Skeletal muscle tissue (tissue), 4 donors: ENCODE data around the gene FBXO46. TPM values are rescaled to one million over a fixed set of nuclear protein-coding genes. Genes with fewer than 3 reads are reported as not detected.
"Not testable (repeated sequence)": the region's sequence is repeated elsewhere in the genome, so short reads cannot be mapped to it uniquely, and the experiment has no call there.

ENCODE experiments used
- H3K27ac ChIP-seq: one replicate; pipeline ENCODE4 v1.7.0; 2013; ENCODE audit warnings: mild to moderate bottlenecking, low read depth, low read length, inconsistent platforms
- H3K27me3 ChIP-seq, 3 donors: one replicate each; pipeline ENCODE4 v1.7.0; 2013; ENCODE audit warnings: low read length in 3 of 3; ENCODE audit not compliant: control insufficient read depth in 3 of 3, insufficient read depth in 3 of 3
- H3K36me3 ChIP-seq, 3 donors: one replicate each; pipeline ENCODE4 v1.7.0; 2013; ENCODE audit warnings: low read length in 3 of 3; ENCODE audit not compliant: control insufficient read depth in 3 of 3, insufficient read depth in 3 of 3
- H3K4me1 ChIP-seq, 3 donors: one replicate each; pipeline ENCODE4 v1.7.0; 2013; ENCODE audit warnings: low read length in 3 of 3, mild to moderate bottlenecking in 3 of 3; ENCODE audit not compliant: control insufficient read depth in 3 of 3, insufficient read depth in 3 of 3
- H3K4me3 ChIP-seq, 3 donors: one replicate each; pipeline ENCODE4 v1.7.0; 2013; ENCODE audit warnings: low read length in 3 of 3
- H3K9ac ChIP-seq, 3 donors: one replicate each; pipeline ENCODE4 v1.7.0; 2013; ENCODE audit warnings: low read length in 3 of 3, mild to moderate bottlenecking in 3 of 3, moderate library complexity in 2 of 3, low read depth in 1 of 3
- H3K9me3 ChIP-seq, 3 donors: one replicate each; pipeline ENCODE4 v1.7.0; 2013; ENCODE audit warnings: low read length in 3 of 3; ENCODE audit not compliant: control insufficient read depth in 3 of 3
- total RNA-seq: library from RNA; depleted of rRNA; stranded (reverse); fragments of >200 nt; gene quantifications from one replicate; pipeline ENCODE4 v1.2.3, GENCODE V29; 2014
- donor health status: Osteomylitis.

The FBXO46 gene
- total RNA-seq, 1 donor from 2014 or later = 5.7 TPM

GRCh38 chr19:45691516-45692186, 39.0 kb downstream of the FBXO46 start, which contains the start of gene SNRPD2:
Gene SNRPD2, minus strand, starts transcription at chr19:45691953. Its CDS starts 65 bp downstream, at chr19:45691888.
- Histone ChIP-seq H3K9ac (peak within 1 kb of the TSS; percentile 85 to 93 (median 92)), H3K27ac (peak within 1 kb of the TSS; percentile 88), H3K9me3 (no peaks in the 10 kb centered on the region), H3K4me1 (peaks cover 15 to 20% (median 20%) of the 10 kb centered on the region in 3 donors), H3K4me3 (peak within 1 kb of the TSS; percentile 88 to 92 (median 88)), H3K36me3 (peaks cover 16 to 22% (median 20%) of the 10 kb centered on the region in 3 donors), H3K27me3 (no peaks in the 10 kb centered on the region)

GRCh38 chr19:45687599-45687998, 43.1 kb downstream of the FBXO46 start:
- H3K36me3 ChIP-seq = peaks cover 25 to 28% (median 25%) of the 10 kb centered on the region in 3 donors
- H3K4me1 ChIP-seq = peaks cover 6 to 10% (median 8%) of the 10 kb centered on the region in 3 donors
- no peaks in the 10 kb centered on the region for H3K9me3 ChIP-seq
- H3K4me3 ChIP-seq = no peak overlapping the region
- no peak overlapping the region for H3K27ac ChIP-seq
- no peaks in the 10 kb centered on the region for H3K27me3 ChIP-seq
- H3K9ac ChIP-seq = no peak overlapping the region

GRCh38 chr19:45685045-45685444, 45.7 kb downstream of the FBXO46 start:
- not testable (repeated sequence) for H3K27ac ChIP-seq, H3K27me3 ChIP-seq, H3K4me3 ChIP-seq, H3K9ac ChIP-seq, H3K9me3 ChIP-seq
- H3K4me1 ChIP-seq = peaks cover 7 to 11% (median 10%) of the 10 kb centered on the region in 3 donors
- peaks cover 25 to 28% (median 25%) of the 10 kb centered on the region in 3 donors for H3K36me3 ChIP-seq

- Histone ChIP-seq H3K9ac (no peak overlapping the region), H3K36me3 (peaks cover 17 to 21% (median 19%) of the 10 kb centered on the region in 3 donors), H3K9me3 (no peaks in the 10 kb centered on the region), H3K27ac (no peak overlapping the region), H3K27me3 (peaks cover 9 to 15% (median 14%) of the 10 kb centered on the region in 3 donors), H3K4me1 (peaks cover 10 to 13% (median 12%) of the 10 kb centered on the region in 3 donors), H3K4me3 (no peak overlapping the region)
Measured at GRCh38 chr19:45682908-45683307, 47.8 kb downstream of the FBXO46 start.

GRCh38 chr19:45682117-45682516, 48.6 kb downstream of the FBXO46 start:
- Histone ChIP-seq H3K27me3 (peaks cover 16 to 23% (median 21%) of the 10 kb centered on the region in 3 donors), H3K9me3 (no peaks in the 10 kb centered on the region), H3K36me3 (peaks cover 10 to 13% (median 11%) of the 10 kb centered on the region in 3 donors), H3K4me1 (peaks cover 16 to 18% (median 16%) of the 10 kb centered on the region in 3 donors), H3K4me3 (peak overlapping the region in 2 of 3 donors; percentile 65 to 66), H3K9ac (peak overlapping the region in 2 of 3 donors; percentile 69 to 75), H3K27ac (no peak overlapping the region)

- Histone ChIP-seq H3K9ac (peak overlapping the region in 2 of 3 donors; percentile 69 to 75), H3K36me3 (peaks cover 7 to 11% (median 9%) of the 10 kb centered on the region in 3 donors), H3K9me3 (no peaks in the 10 kb centered on the region), H3K4me1 (peaks cover 19 to 22% (median 21%) of the 10 kb centered on the region in 3 donors), H3K4me3 (peak overlapping the region; percentile 62 to 66 (median 65)), H3K27me3 (peaks cover 21 to 28% (median 26%) of the 10 kb centered on the region in 3 donors), H3K27ac (no peak overlapping the region)
Measured at GRCh38 chr19:45681391-45682015, 49.2 kb downstream of the FBXO46 start.

GRCh38 chr19:45677351-45678230, 53.1 kb downstream of the FBXO46 start:
- H3K36me3 ChIP-seq = no peaks in the 10 kb centered on the region
- no peak overlapping the region for H3K4me3 ChIP-seq
- no peaks in the 10 kb centered on the region for H3K9me3 ChIP-seq
- peaks cover 29 to 40% (median 32%) of the 10 kb centered on the region in 3 donors for H3K27me3 ChIP-seq
- peaks cover 19 to 22% (median 21%) of the 10 kb centered on the region in 3 donors for H3K4me1 ChIP-seq
- no peak overlapping the region for H3K27ac ChIP-seq
- peak overlapping the region in 1 of 3 donors; percentile 8 for H3K9ac ChIP-seq

GRCh38 chr19:45676851-45677263, 53.8 kb downstream of the FBXO46 start:
- H3K4me3 ChIP-seq = no peak overlapping the region
- no peaks in the 10 kb centered on the region for H3K36me3 ChIP-seq
- H3K27ac ChIP-seq = no peak overlapping the region
- H3K9ac ChIP-seq = no peak overlapping the region
- H3K27me3 ChIP-seq = peaks cover 32 to 42% (median 32%) of the 10 kb centered on the region in 3 donors
- H3K4me1 ChIP-seq = peaks cover 18 to 19% (median 18%) of the 10 kb centered on the region in 3 donors
- no peaks in the 10 kb centered on the region for H3K9me3 ChIP-seq

- H3K36me3 ChIP-seq = no peaks in the 10 kb centered on the region
- H3K27me3 ChIP-seq = peaks cover 47 to 58% (median 47%) of the 10 kb centered on the region in 3 donors
- H3K4me3 ChIP-seq = no peak overlapping the region
- H3K4me1 ChIP-seq = peaks cover 11 to 12% (median 11%) of the 10 kb centered on the region in 3 donors
- H3K27ac ChIP-seq = no peak overlapping the region
- H3K9me3 ChIP-seq = no peaks in the 10 kb centered on the region
- H3K9ac ChIP-seq = no peak overlapping the region
Measured at GRCh38 chr19:45674946-45675345, 55.8 kb downstream of the FBXO46 start.
